Epithelial cell of prostate (primary cell): ENCODE results near the gene KCNN4.

Experiments
- DNase-seq: peaks from one replicate; pipeline ENCODE4 v3.0.0-alpha.2; 2011; ENCODE audit warnings: low read depth, low spot score
- H3K27ac ChIP-seq: fragments of 450-650 bp; 2 replicates; pipeline ENCODE4 v1.5.1; 2017; ENCODE audit warnings: mild to moderate bottlenecking

Gene KCNN4

DNA sequence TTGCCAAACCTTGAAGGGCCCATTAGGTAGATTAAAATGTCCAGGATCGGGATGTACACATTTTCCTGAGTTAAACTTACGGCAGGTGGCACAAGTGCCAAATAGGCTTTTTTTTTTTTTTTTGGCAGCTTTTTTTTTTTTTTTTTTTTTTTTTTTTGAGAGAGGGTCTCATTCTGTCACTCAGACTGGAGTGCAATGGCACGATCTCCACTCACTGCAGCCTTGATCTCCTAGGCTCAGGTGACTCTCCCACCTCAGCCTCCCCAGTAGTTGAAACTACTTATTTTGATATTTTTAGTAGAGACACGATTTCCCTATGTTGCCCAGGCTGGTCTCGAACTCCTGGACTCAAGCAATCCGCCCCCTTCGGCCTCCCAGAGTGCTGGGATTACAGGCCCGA lies 55.9 kb downstream of the KCNN4 start:
- DNase-seq = no peak
- H3K27ac ChIP-seq = no peak overlapping the region

DNA sequence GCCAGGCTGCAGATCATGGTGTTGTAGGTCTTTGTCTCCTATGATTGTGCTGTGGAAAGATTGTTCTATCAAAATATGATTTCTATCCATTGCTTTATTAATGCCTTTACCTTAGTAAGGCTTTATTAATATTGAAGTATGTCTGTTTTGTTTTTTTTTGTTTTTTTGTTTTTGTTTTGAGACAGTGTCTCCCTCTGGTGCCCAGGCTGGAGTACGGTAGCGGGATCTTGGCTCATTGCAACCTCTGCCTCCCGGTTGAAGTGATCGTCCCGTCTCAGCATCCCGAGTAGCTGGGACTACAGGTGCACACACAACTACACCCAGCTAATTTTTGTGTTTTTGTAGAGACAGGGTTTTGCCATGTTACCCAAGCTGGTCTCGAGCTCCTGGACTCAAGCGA lies 57.2 kb downstream of the KCNN4 start:
- H3K27ac ChIP-seq = no peak overlapping the region
- no peak for DNase-seq

DNA sequence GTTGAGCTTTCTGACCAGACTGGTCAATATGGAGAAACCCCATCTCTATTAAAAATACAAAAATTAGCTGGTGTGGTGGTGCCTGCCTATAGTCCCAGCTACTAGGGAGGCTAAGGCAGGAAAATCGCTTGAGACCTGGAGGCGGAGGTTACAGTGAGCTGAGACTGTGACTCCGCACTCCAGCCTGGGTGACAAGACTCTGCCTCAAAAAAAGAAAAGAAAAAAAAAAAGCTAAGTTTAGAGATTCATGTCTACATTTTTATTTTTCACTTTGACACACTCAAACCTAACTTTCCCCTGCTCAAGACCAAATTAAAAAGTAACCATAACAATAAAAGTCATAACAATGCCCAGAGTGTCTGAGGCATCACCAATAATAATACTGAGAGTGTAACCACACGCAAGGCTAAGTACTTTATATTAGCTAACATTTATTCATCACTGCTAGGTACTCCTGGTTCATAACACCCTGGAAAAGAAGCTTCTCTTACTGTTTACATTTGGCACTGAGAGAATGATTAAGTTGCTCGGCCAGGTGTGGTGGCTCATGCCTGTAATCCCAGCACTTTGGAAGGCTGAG lies 59.2 kb downstream of the KCNN4 start:
- peak overlapping the region; percentile 11 for H3K27ac ChIP-seq
- no peak for DNase-seq

DNA sequence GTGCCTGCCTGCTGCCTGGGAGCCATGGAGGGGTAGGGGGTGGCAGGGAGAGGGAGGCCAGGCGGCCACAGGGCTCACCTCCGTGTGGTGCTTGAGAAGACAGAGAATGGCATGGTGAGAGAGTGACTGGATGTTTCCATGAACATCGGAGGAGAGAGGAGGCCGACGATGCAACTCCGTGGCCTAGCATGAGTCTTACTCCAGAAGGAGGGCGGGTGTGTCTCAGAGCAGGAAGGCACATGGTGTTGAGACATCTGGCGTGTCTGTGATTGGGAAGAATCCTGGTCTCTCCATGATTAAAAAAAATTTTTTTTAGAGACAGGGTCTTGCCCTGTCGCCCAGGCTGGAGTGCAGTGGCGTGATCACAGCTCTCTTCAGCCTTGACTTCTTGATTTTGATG lies 59.8 kb downstream of the KCNN4 start:
- H3K27ac ChIP-seq = peak overlapping the region; percentile 11
- DNase-seq = no peak

DNA sequence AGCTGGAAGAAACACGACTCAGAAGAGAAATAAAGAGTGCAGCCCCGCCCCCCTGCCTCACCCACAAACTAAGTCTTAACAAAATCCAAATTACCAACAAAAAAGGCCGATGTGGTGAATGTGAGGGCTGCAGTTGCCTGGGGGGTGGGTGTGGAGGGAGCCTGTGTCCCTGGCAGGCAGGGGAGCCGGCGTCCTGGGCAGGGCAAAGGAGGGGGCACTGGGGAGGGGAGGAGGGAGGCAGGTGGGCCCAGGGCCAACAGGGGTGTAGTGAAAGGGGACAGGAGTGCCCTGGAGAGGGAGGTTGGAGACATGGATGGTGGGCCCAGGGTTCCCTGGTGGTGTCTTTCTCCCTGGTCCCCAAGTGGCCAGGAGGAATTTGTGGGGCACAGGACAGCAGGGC lies 60.9 kb downstream of the KCNN4 start:
- DNase-seq = no peak

DNA sequence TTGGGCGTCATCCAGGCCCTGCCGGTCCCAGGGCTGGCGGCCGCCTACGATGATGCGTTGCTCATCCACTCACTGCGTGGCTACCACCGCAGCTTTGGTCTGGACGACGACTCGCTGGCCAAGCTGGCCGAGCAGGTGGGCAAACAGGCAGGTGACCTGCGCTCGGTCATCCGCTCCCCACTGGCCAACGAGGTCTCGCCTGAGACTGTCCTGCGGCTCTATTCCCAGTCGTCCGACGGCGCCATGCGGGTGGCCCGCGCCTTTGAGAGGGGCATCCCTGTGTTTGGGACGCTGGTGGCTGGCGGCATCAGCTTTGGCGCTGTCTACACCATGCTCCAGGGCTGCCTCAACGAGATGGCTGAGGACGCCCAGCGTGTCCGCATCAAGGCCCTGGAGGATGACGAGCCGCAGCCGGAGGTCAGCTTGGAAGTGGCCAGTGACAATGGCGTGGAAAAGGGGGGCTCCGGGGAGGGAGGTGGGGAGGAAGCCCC lies 61.4 kb downstream of the KCNN4 start:
- no peak overlapping the region for H3K27ac ChIP-seq
- no peak for DNase-seq

More for the DNA sequence above, 60.9 kb downstream of the KCNN4 start:
- H3K27ac ChIP-seq = no peak overlapping the region

DNA sequence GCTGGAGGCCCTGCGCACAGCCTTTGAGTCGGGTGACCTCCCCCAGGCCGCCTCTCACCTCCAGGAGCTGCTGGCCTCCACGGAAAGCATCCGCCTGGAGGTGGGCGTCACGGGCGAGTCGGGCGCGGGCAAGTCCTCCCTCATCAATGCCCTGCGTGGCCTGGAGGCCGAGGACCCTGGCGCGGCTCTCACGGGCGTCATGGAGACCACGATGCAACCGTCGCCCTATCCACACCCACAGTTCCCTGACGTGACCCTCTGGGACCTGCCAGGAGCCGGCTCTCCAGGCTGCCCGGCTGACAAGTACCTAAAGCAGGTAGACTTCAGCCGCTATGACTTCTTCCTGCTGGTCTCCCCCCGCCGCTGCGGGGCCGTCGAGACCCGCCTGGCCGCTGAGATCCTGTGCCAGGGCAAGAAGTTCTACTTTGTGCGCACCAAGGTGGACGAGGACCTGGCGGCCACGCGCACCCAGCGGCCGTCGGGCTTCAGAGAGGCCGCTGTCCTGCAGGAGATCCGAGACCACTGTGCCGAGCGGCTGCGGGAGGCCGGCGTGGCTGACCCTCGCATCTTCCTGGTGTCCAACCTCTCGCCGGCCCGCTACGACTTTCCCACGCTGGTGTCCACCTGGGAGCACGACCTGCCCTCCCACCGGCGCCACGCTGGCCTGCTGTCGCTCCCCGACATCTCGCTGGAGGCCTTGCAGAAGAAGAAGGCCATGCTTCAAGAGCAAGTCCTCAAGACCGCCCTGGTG lies 62.0 kb downstream of the KCNN4 start:
- no peak overlapping the region for H3K27ac ChIP-seq
- DNase-seq = no peak
